ENCODE data around the gene KISS1. TPM values are rescaled to one million over a fixed set of nuclear protein-coding genes. Genes with fewer than 3 reads are reported as not detected.

Gene KISS1
- total RNA-seq, 1 experiment from 2014 or later, result not detected

DNA sequence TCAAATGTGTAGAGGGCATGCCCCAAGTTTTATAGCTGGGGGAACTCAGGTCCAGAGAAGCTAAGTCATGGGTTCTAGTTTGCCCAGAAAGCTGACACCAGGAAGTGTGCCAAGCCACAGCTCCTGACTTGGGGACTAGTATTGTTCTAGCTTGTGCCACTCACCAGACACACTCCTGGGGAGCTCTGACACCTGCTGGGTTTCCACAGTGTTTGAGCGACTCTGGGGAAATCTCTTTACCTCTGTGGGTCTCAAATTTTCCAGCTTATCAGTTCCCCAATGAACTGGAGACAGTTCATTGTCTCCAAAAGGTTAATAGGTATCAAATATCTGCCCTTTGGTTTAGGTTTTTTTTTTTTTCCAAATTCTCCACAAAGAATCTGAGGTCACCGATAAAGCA, 4.2 kb downstream of the KISS1 start:
- ATAC-seq, result no peak
- in situ Hi-C loops (cut with HindIII; ENCODE audit: low pct_unique_long_range_greater_than_20kb, low sequenced_read_pairs), result no loop called here
- no TSS peak for BruUV-seq (replicated peaks)

DNA sequence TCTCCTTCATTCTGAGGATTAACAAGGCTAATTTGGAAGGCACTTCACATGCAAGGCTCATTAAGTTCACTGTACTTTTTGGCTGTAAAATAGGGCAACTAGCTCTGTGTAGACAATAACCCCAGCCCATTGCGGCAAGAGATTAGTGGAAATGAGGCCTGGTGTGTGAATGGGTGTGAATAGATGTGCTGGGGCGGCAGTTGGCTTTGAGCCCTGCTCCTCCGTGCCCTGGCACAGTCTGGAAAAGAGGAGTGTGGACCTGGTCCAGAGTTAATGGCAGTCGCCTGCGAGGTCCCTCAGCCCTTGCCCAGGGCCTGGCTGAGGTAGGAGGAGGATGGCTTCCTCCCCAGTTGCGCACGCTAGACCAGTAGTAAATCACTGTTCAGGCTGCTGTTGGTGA, 4.8 kb downstream of the KISS1 start:
- ATAC-seq (no peak), DNase-seq (ENCODE audit: low read depth, low spot score) (no peak)
- Histone ChIP-seq H3K27me3 (ENCODE audit: control insufficient read depth, insufficient read depth, low read length) (peaks cover 17% of the 10 kb centered on the region), H3K36me3 (ENCODE audit: control insufficient read depth, insufficient read depth, low read length) (no peaks in the 10 kb centered on the region), H3K27ac (ENCODE audit: low read length) (no peak overlapping the region), H3K9me3 (ENCODE audit: control insufficient read depth, insufficient read depth, low read depth, low read length) (no peaks in the 10 kb centered on the region), H3K4me3 (ENCODE audit: low read depth in 2 of 2, low read length in 2 of 2) (no peak overlapping the region), H3K4me1 (ENCODE audit: control insufficient read depth, insufficient read depth, low read length) (no peaks in the 10 kb centered on the region)
- in situ Hi-C loops (cut with HindIII; ENCODE audit: low pct_unique_long_range_greater_than_20kb, low sequenced_read_pairs) (no loop called here), intact Hi-C loops (cut with micrococcal nuclease; ENCODE audit: unreplicated experiment) (no loop called here)
- no peak for TF ChIP-seq POLR2AphosphoS5 (IDR thresholded peaks at IDR 0.05; ENCODE audit: low read depth, low read length)
- TF ChIP-seq TCF7L2 (IDR thresholded peaks at IDR 0.05; ENCODE audit: low read depth, low read length), result no peak
- TF ChIP-seq, protein P1, sequence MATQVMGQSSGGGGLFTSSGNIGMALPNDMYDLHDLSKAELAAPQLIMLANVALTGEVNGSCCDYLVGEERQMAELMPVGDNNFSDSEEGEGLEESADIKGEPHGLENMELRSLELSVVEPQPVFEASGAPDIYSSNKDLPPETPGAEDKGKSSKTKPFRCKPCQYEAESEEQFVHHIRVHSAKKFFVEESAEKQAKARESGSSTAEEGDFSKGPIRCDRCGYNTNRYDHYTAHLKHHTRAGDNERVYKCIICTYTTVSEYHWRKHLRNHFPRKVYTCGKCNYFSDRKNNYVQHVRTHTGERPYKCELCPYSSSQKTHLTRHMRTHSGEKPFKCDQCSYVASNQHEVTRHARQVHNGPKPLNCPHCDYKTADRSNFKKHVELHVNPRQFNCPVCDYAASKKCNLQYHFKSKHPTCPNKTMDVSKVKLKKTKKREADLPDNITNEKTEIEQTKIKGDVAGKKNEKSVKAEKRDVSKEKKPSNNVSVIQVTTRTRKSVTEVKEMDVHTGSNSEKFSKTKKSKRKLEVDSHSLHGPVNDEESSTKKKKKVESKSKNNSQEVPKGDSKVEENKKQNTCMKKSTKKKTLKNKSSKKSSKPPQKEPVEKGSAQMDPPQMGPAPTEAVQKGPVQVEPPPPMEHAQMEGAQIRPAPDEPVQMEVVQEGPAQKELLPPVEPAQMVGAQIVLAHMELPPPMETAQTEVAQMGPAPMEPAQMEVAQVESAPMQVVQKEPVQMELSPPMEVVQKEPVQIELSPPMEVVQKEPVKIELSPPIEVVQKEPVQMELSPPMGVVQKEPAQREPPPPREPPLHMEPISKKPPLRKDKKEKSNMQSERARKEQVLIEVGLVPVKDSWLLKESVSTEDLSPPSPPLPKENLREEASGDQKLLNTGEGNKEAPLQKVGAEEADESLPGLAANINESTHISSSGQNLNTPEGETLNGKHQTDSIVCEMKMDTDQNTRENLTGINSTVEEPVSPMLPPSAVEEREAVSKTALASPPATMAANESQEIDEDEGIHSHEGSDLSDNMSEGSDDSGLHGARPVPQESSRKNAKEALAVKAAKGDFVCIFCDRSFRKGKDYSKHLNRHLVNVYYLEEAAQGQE (IDR thresholded peaks at IDR 0.05; ENCODE audit: insufficient read depth in 1 of 2, low read depth in 2 of 2, low read length in 1 of 2), result no peak
- TF ChIP-seq, protein P2, sequence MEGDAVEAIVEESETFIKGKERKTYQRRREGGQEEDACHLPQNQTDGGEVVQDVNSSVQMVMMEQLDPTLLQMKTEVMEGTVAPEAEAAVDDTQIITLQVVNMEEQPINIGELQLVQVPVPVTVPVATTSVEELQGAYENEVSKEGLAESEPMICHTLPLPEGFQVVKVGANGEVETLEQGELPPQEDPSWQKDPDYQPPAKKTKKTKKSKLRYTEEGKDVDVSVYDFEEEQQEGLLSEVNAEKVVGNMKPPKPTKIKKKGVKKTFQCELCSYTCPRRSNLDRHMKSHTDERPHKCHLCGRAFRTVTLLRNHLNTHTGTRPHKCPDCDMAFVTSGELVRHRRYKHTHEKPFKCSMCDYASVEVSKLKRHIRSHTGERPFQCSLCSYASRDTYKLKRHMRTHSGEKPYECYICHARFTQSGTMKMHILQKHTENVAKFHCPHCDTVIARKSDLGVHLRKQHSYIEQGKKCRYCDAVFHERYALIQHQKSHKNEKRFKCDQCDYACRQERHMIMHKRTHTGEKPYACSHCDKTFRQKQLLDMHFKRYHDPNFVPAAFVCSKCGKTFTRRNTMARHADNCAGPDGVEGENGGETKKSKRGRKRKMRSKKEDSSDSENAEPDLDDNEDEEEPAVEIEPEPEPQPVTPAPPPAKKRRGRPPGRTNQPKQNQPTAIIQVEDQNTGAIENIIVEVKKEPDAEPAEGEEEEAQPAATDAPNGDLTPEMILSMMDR (IDR thresholded peaks at IDR 0.05), result no peak
- TF ChIP-seq SIN3A (IDR thresholded peaks at IDR 0.05; ENCODE audit: borderline replicate concordance, insufficient read depth, low read depth, low read length), result no peak
- ChIA-PET CTCF (interaction anchor here (0.6 kb wide), 1 partner anchor 171 kb away, joined by 5 read pairs; no protein-coding TSS in a partner anchor), POLR2A (no interaction called here)
- BruUV-seq (replicated peaks), result no TSS peak

More for the DNA sequence above, 4.2 kb downstream of the KISS1 start:
- intact Hi-C loops (cut with micrococcal nuclease; ENCODE audit: unreplicated experiment), result no loop called here
- Histone ChIP-seq H3K36me3 (ENCODE audit: control insufficient read depth, insufficient read depth, low read length) (no peaks in the 10 kb centered on the region), H3K27me3 (ENCODE audit: control insufficient read depth, insufficient read depth, low read length) (peaks cover 17% of the 10 kb centered on the region), H3K9me3 (ENCODE audit: control insufficient read depth, insufficient read depth, low read depth, low read length) (no peaks in the 10 kb centered on the region), H3K27ac (ENCODE audit: low read length) (no peak overlapping the region), H3K4me1 (ENCODE audit: control insufficient read depth, insufficient read depth, low read length) (no peaks in the 10 kb centered on the region), H3K4me3 (ENCODE audit: low read depth in 2 of 2, low read length in 2 of 2) (no peak overlapping the region)
- no peak for DNase-seq (ENCODE audit: low read depth, low spot score)
- ChIA-PET POLR2A (no interaction called here), CTCF (no interaction called here)
- TF ChIP-seq TCF7L2 (IDR thresholded peaks at IDR 0.05; ENCODE audit: low read depth, low read length) (no peak), SIN3A (IDR thresholded peaks at IDR 0.05; ENCODE audit: borderline replicate concordance, insufficient read depth, low read depth, low read length) (no peak)

All from Panc1 (cell line).